K562 (cell line): ENCODE results near the gene PTGES3. TPM values are rescaled to one million over a fixed set of nuclear protein-coding genes. Genes with fewer than 3 reads are reported as not detected.
A peak's percentile ranks its signal among the peaks of the same experiment; 100 is the strongest.

ENCODE experiments used
- AFF4 ChIP-seq: sonication (generic); formaldehyde crosslinking; IDR thresholded peaks from 2 replicates; pipeline ENCODE4 v1.8.0; 2023; ENCODE audit warnings: mild to moderate bottlenecking, missing genetic modification reagents
- BRCA1 ChIP-seq, 2 experiments: fragments of 450-650 bp in 1 of 2; sonication (generic) in 1 of 2; formaldehyde crosslinking in 1 of 2; IDR thresholded peaks; 2 replicates each; pipeline versions ENCODE4 v1.5.0 to v1.6.1; 2017 to 2020; ENCODE audit warnings: mild to moderate bottlenecking in 1 of 2, missing genetic modification reagents in 1 of 2
- CEBPG ChIP-seq, 3 experiments: fragments of 200-800 bp in 1 of 3; sonication (Bioruptor generic) in 1 of 3; sonication (generic) in 1 of 3; formaldehyde crosslinking in 1 of 3; IDR thresholded peaks in 2 of 3; conservative IDR thresholded peaks in 1 of 3; 2 replicates each; pipeline versions ENCODE4 v1.6.1 to v1.8.0; 2016 to 2022; ENCODE audit warnings: missing compliant biosample characterization in 2 of 3, missing genetic modification characterization in 2 of 3, mild to moderate bottlenecking in 1 of 3, missing genetic modification reagents in 1 of 3
- DPF2 ChIP-seq: fragments of 450-650 bp; IDR thresholded peaks from 2 replicates; pipeline ENCODE4 v1.6.1; 2016
- E2F5 ChIP-seq: sonication (generic); formaldehyde crosslinking; IDR thresholded peaks from 2 replicates; pipeline ENCODE4 v1.8.0; 2022; ENCODE audit warnings: mild to moderate bottlenecking, missing genetic modification reagents
- FOS ChIP-seq: IDR thresholded peaks from 3 replicates; pipeline ENCODE4 v1.6.1; 2011; ENCODE audit not compliant: insufficient read length; ENCODE audit errors: extremely low read depth
- GTF2F1 ChIP-seq: IDR thresholded peaks from 2 replicates; pipeline ENCODE4 v1.6.1; 2011; ENCODE audit warnings: low read depth, low read length, improper control_type of control experiment
- MLLT1 ChIP-seq, 2 experiments: fragments of 450-650 bp; IDR thresholded peaks; 2 replicates each; pipeline ENCODE4 v1.6.1; 2016
- NFIC ChIP-seq: fragments of 450-650 bp; IDR thresholded peaks from 2 replicates; pipeline ENCODE4 v1.6.1; 2017; ENCODE audit warnings: mild to moderate bottlenecking, inconsistent platforms
- RBM22 ChIP-seq: fragments of 200-400 bp; formaldehyde crosslinking; IDR thresholded peaks from 2 replicates; pipeline ENCODE4 v1.6.1; 2018; ENCODE audit warnings: low read length, low read depth; ENCODE audit not compliant: poor library complexity, severe bottlenecking
- SMARCA4 ChIP-seq: fragments of 450-650 bp; IDR thresholded peaks from 2 replicates; pipeline ENCODE4 v1.6.1; 2016
- TSC22D4 ChIP-seq: fragments of 450-650 bp; IDR thresholded peaks from 2 replicates; pipeline ENCODE4 v1.6.1; 2016; ENCODE audit warnings: missing genetic modification characterization, missing biosample characterization, control low read depth
- VEZF1 ChIP-seq: fragments of 200-800 bp; sonication (Bioruptor generic); IDR thresholded peaks from 2 replicates; pipeline ENCODE4 v1.6.1; 2017; ENCODE audit warnings: missing genetic modification characterization, missing compliant biosample characterization
- XRCC3 ChIP-seq: fragments of 450-650 bp; IDR thresholded peaks from 2 replicates; pipeline ENCODE4 v1.6.1; 2017; ENCODE audit warnings: mild to moderate bottlenecking, moderate library complexity
- YY1 ChIP-seq, 3 experiments: IDR thresholded peaks; 2 replicates each; pipeline ENCODE4 v1.6.1; 2011; ENCODE audit warnings: low read length in 2 of 3, mild to moderate bottlenecking in 2 of 3, moderate library complexity in 2 of 3, borderline replicate concordance in 1 of 3, control low read depth in 1 of 3, low read depth in 1 of 3; ENCODE audit not compliant: insufficient read depth in 3 of 3, insufficient replicate concordance in 2 of 3, control insufficient read depth in 1 of 3, insufficient read length in 1 of 3; ENCODE audit errors: extremely low read depth in 1 of 3
- ZFP91 ChIP-seq: sonication (generic); formaldehyde crosslinking; IDR thresholded peaks from 2 replicates; pipeline ENCODE4 v1.8.0; 2022; ENCODE audit warnings: mild to moderate bottlenecking, missing genetic modification reagents
- ZKSCAN1 ChIP-seq: fragments of 150-350 bp; IDR thresholded peaks from 2 replicates; pipeline ENCODE4 v1.6.1; 2016; ENCODE audit warnings: low read depth, low read length
- ZNF644 ChIP-seq: fragments of 200-800 bp; sonication (Bioruptor generic); IDR thresholded peaks from 2 replicates; pipeline ENCODE4 v1.6.1; 2016; ENCODE audit warnings: low read depth, missing genetic modification characterization, missing compliant biosample characterization
- ZNF695 ChIP-seq: fragments of 450-650 bp; formaldehyde crosslinking; IDR thresholded peaks from 2 replicates; pipeline ENCODE4 v1.4.0; 2020; ENCODE audit warnings: mild to moderate bottlenecking, moderate library complexity
- polyA plus RNA-seq, 8 experiments: library from polyadenylated mRNA; depleted of rRNA in 4 of 8; stranded (reverse) in 5 of 8; unstranded in 3 of 8; fragments of >200 nt; fragmentation: Nextera tagmentation in 2 of 8; fragmentation: Illumina TruSeq in 1 of 8; extraction: Ambion mirVana in 2 of 8; extraction: Trizol in 1 of 8; gene quantifications; 2 replicates each; pipeline versions ENCODE4 v1.2.1 to v1.2.3, GENCODE V29; 2011 to 2014; ENCODE audit warnings: inconsistent platforms in 1 of 8, missing spikeins in 1 of 8
- total RNA-seq, 7 experiments: library from RNA; depleted of rRNA in 6 of 7; stranded (reverse); fragments of >200 nt in 6 of 7; fragmentation: Illumina TruSeq in 2 of 7; extraction: Trizol in 2 of 7; gene quantifications; 2 replicates each; pipeline versions ENCODE4 v1.2.1 to v1.2.3, GENCODE V29; 2011 to 2021; ENCODE audit warnings: low replicate concordance in 1 of 7

Gene PTGES3
- total and polyA plus RNA-seq, 9 of the 15 experiments (the other 6 are each of a cell fraction or from before 2014, with no cell fraction given) = 163 to 501 (median 213) TPM

GRCh38 chr12:56721216-56721615 is 33.1 kb upstream of the PTGES3 start (continued):
- no peak for TF ChIP-seq AFF4 (CRISPR knock-in tag)
- TF ChIP-seq BRCA1 (IDR thresholded peaks at IDR 0.05) = no peak
- no peak for TF ChIP-seq BRCA1 (CRISPR knock-in tag; IDR thresholded peaks at IDR 0.05)
- no peak for TF ChIP-seq NFIC
- TF ChIP-seq ZNF695 = no peak
- no peak for TF ChIP-seq XRCC3
- 0 out of 2 replicates have a peak, but pooled peaks have one; percentile 31 for TF ChIP-seq DPF2
- TF ChIP-seq TSC22D4 (tag) = no peak
- no peak for TF ChIP-seq ZNF644
- TF ChIP-seq ZKSCAN1 = no peak
- TF ChIP-seq VEZF1 = no peak
- no peak for TF ChIP-seq MLLT1 (IDR thresholded peaks at IDR 0.05)
- TF ChIP-seq CEBPG (CRISPR knock-in tag; IDR thresholded peaks at IDR 0.05) = no peak
- no peak for TF ChIP-seq CEBPG (tag; conservative IDR thresholded peaks at IDR 0.05 in 1 of 2, IDR thresholded peaks at IDR 0.05 in 1 of 2)
- no peak for TF ChIP-seq FOS
- no peak for TF ChIP-seq YY1 (IDR thresholded peaks at IDR 0.05; ENCODE audit: borderline replicate concordance in 1 of 3, control insufficient read depth in 1 of 3, extremely low read depth in 1 of 3, insufficient read depth in 3 of 3, insufficient read length in 1 of 3, insufficient replicate concordance in 2 of 3, low read depth in 1 of 3, low read length in 2 of 3)
- TF ChIP-seq RBM22 = no peak
- no peak for TF ChIP-seq ZFP91
- 0 out of 2 replicates have a peak, but pooled peaks have one; percentile 30 for TF ChIP-seq SMARCA4
- TF ChIP-seq E2F5 (CRISPR knock-in tag) = no peak
- no peak for TF ChIP-seq GTF2F1
